GM18868 (cell line): Measurements from ENCODE around the gene SP3.

Source experiments
- ATAC-seq: cut with Tn5 transposase; IDR thresholded peaks from one replicate; pipeline ENCODE4 v1.9.1; 2021; ENCODE audit warnings: mild to moderate bottlenecking, moderate library complexity; ENCODE audit not compliant: unreplicated experiment

SP3 gene

GRCh38 chr2:173860082-173860481 lies 105.1 kb downstream of the SP3 start:
- ATAC-seq, result no peak

GRCh38 chr2:173858291-173858731 lies 106.9 kb downstream of the SP3 start:
- peak; percentile 74 for ATAC-seq
